Bronchial epithelial cell (primary cell): ENCODE measurements around the gene ANO9. TPM values are rescaled to one million over a fixed set of nuclear protein-coding genes. Genes with fewer than 3 reads are reported as not detected.
A peak's percentile ranks its signal among the peaks of the same experiment; 100 is the strongest.

ENCODE experiments used
- DNase-seq: peaks from one replicate; pipeline ENCODE4 v3.0.0-alpha.2; 2010; ENCODE audit warnings: low read depth
- FAIRE-seq: peaks from 2 replicates; lab custom pipeline; 2011; peaks lifted over from hg19 to GRCh38; lab: Jason Lieb, UNC
- H3K27me3 ChIP-seq: 2 replicates; pipeline ENCODE4 v1.5.1; 2011; ENCODE audit warnings: low read length; ENCODE audit not compliant: control insufficient read depth, insufficient read depth
- H3K36me3 ChIP-seq: 2 replicates; pipeline ENCODE4 v1.5.1; 2011; ENCODE audit warnings: low read length; ENCODE audit not compliant: control insufficient read depth, insufficient read depth
- H3K4me3 ChIP-seq: 2 replicates; pipeline ENCODE4 v1.5.1; 2011; ENCODE audit warnings: mild to moderate bottlenecking, low read depth, low read length, control low read depth
- total RNA-seq: library from RNA; depleted of rRNA; stranded (reverse); fragments of >200 nt; gene quantifications from 2 replicates; pipeline ENCODE4 v1.2.1, GENCODE V29; 2014
- TF ChIP-seq, protein P1 (sequence below): IDR thresholded peaks from 2 replicates; pipeline ENCODE4 v1.5.1; 2011; ENCODE audit warnings: mild to moderate bottlenecking, moderate library complexity, low read length, control low read depth, inconsistent platforms; ENCODE audit not compliant: insufficient read depth, severe bottlenecking

ANO9 gene
- total RNA-seq, 1 donor from 2014 or later, result 9.2 TPM

DNA sequence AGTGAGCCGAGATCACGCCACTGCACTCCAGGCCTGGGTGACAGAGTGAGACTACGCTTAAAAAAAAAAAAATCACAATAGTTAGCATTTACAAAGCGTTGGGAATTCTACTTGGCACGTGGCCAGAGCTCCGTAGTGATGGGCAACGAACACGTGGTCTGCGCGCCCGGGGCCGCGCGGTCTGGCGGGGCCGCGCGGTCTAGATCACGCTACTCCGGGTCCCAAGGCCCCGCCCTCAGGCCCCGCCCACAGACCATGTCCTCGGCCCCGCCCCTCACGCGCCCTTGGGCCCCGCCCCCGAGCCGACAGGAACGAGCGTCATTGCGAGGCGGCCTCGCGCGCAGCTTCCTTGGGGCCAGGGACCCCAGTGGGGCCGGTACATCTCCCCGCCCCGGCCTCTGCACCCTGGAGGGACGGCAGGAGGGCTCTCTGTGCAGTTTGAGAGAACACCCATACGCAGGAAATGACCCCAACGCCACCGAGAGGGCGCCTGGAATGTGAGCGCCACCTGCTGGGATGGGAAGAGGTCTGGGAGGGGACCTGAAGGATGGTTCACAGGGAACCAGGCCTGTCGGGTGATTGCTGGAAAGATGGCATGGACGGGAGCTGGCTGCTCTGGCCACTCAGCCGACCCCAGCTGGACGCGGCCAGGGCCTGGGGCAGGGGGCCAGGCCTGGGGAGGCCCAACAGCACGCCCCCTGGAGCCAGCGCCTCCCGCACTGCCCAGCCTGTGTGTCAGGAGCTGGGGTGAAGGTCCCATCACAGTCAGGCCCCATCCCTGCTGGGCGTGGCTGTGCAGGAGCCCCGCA, 6.3 kb upstream of the ANO9 start:
- DNase-seq (peak; percentile 67), FAIRE-seq (no peak)
- Histone ChIP-seq H3K27me3 (no peaks in the 10 kb centered on the region), H3K36me3 (peaks cover 6% of the 10 kb centered on the region), H3K4me3 (peak overlapping the region; percentile 70)
- TF ChIP-seq, protein P1, sequence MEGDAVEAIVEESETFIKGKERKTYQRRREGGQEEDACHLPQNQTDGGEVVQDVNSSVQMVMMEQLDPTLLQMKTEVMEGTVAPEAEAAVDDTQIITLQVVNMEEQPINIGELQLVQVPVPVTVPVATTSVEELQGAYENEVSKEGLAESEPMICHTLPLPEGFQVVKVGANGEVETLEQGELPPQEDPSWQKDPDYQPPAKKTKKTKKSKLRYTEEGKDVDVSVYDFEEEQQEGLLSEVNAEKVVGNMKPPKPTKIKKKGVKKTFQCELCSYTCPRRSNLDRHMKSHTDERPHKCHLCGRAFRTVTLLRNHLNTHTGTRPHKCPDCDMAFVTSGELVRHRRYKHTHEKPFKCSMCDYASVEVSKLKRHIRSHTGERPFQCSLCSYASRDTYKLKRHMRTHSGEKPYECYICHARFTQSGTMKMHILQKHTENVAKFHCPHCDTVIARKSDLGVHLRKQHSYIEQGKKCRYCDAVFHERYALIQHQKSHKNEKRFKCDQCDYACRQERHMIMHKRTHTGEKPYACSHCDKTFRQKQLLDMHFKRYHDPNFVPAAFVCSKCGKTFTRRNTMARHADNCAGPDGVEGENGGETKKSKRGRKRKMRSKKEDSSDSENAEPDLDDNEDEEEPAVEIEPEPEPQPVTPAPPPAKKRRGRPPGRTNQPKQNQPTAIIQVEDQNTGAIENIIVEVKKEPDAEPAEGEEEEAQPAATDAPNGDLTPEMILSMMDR, result peak; percentile 95

- no peaks in the 10 kb centered on the region for H3K36me3 ChIP-seq
- FAIRE-seq (no peak), DNase-seq (peak; percentile 71)
- H3K27me3 ChIP-seq, result no peaks in the 10 kb centered on the region
- TF ChIP-seq, protein P1, result no peak
- no peak overlapping the region for H3K4me3 ChIP-seq
These were observed 5.1 kb upstream of the ANO9 start for GRCh38 chr11:446891-447290.

- no peak overlapping the region for H3K4me3 ChIP-seq
- FAIRE-seq (no peak), DNase-seq (no peak)
- TF ChIP-seq, protein P1, result no peak
- no peaks in the 10 kb centered on the region for H3K27me3 ChIP-seq
- no peaks in the 10 kb centered on the region for H3K36me3 ChIP-seq
These were observed 4.2 kb upstream of the ANO9 start for GRCh38 chr11:445765-446588.

DNA sequence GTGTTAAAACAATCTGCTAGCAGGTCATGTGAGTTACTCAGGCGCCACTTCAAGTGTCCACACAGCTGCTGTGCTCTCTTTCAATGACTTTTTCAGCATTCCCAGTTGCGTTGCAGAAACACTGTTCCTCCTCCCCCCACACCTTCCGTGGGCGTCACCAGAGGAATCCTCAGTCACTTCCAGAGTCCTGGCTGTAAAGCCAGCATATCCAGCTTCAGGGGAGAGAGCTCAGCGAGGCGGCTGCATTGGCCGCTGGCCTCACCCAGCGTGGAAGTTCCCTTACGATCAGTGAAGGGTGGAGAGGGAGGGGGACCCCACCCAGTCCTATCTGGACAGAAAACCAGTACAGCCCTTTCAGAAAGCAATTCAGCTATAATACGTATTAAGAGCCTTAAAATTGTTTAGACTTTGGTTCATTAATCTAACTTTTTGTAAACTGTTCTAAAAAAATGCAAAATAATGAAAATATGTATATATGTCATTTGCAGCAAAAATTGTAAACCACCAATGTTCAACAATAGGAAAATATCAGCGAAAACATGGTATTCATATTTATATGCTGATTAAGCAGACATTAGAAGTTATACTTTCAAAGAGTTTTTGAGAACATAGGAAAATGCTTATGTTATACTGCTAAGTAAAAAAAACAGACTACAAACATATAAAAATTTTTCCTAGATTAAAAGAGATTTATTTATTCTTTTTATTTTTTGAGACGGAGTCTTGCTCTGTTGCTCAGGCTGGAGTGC, 2.8 kb upstream of the ANO9 start:
- FAIRE-seq (no peak), DNase-seq (peak; percentile 33)
- TF ChIP-seq, protein P1, result no peak
- Histone ChIP-seq H3K36me3 (no peaks in the 10 kb centered on the region), H3K4me3 (no peak overlapping the region), H3K27me3 (no peaks in the 10 kb centered on the region)

- H3K27me3 ChIP-seq, result no peaks in the 10 kb centered on the region
- TF ChIP-seq, protein P1, result no peak
- no peak for DNase-seq
- no peak overlapping the region for H3K4me3 ChIP-seq
- H3K36me3 ChIP-seq, result no peaks in the 10 kb centered on the region
- FAIRE-seq, result peak; percentile 7
These were observed 1.9 kb upstream of the ANO9 start for GRCh38 chr11:443542-444199.
